ENCODE data around the gene TSNAXIP1.

The TSNAXIP1 gene

GRCh38 chr16:67804853-67805542 is 1.7 kb upstream of the TSNAXIP1 start:
- H3K27me3 ChIP-seq (ENCODE audit: control insufficient read depth in 5 of 5, insufficient read depth in 4 of 5, low read length in 5 of 5): no peaks in the 10 kb centered on the region
- peak overlapping the region in 2 of 5 donors; percentile 95 to 98 for H3K9ac ChIP-seq (ENCODE audit: low read length in 5 of 5)
- peaks cover 12 to 32% (median 29%) of the 10 kb centered on the region in 5 donors for H3K4me1 ChIP-seq (ENCODE audit: control insufficient read depth in 5 of 5, insufficient read depth in 5 of 5, low read length in 5 of 5)

GRCh38 chr16:67805718-67806427 is 816 bp upstream of the TSNAXIP1 start:
- Histone ChIP-seq H3K9ac (ENCODE audit: low read length in 5 of 5) (peak overlapping the region; percentile 84 to 98 (median 95)), H3K36me3 (ENCODE audit: control insufficient read depth in 5 of 5, insufficient read depth in 5 of 5, low read length in 5 of 5) (peaks cover 3 to 22% (median 9%) of the 10 kb centered on the region in 5 donors), H3K27me3 (ENCODE audit: control insufficient read depth in 5 of 5, insufficient read depth in 4 of 5, low read length in 5 of 5) (no peaks in the 10 kb centered on the region), H3K4me1 (ENCODE audit: control insufficient read depth in 5 of 5, insufficient read depth in 5 of 5, low read length in 5 of 5) (peaks cover 12 to 25% (median 21%) of the 10 kb centered on the region in 5 donors), H3K27ac (ENCODE audit: low read depth, low read length) (peak overlapping the region; percentile 74), H3K4me3 (ENCODE audit: low read depth in 1 of 5, low read length in 5 of 5) (peak overlapping the region; percentile 88 to 98 (median 96)), H3K9me3 (ENCODE audit: control insufficient read depth in 5 of 5, low read length in 5 of 5) (no peaks in the 10 kb centered on the region)

More at GRCh38 chr16:67804853-67805542, 1.7 kb upstream of the TSNAXIP1 start:
- no peak overlapping the region for H3K27ac ChIP-seq (ENCODE audit: low read depth, low read length)
- H3K9me3 ChIP-seq (ENCODE audit: control insufficient read depth in 5 of 5, low read length in 5 of 5): no peaks in the 10 kb centered on the region
- H3K4me3 ChIP-seq (ENCODE audit: low read depth in 1 of 5, low read length in 5 of 5): peak overlapping the region; percentile 88 to 98 (median 96)
- peaks cover 3 to 29% (median 9%) of the 10 kb centered on the region in 5 donors for H3K36me3 ChIP-seq (ENCODE audit: control insufficient read depth in 5 of 5, insufficient read depth in 5 of 5, low read length in 5 of 5)

GRCh38 chr16:67807148-67807682 is 526 bp downstream of the TSNAXIP1 start:
- Histone ChIP-seq H3K4me3 (ENCODE audit: low read depth in 1 of 5, low read length in 5 of 5) (peak overlapping the region; percentile 72 to 98 (median 96)), H3K9me3 (ENCODE audit: control insufficient read depth in 5 of 5, low read length in 5 of 5) (no peaks in the 10 kb centered on the region), H3K9ac (ENCODE audit: low read length in 5 of 5) (peak overlapping the region in 4 of 5 donors; percentile 60 to 72 (median 64)), H3K36me3 (ENCODE audit: control insufficient read depth in 5 of 5, insufficient read depth in 5 of 5, low read length in 5 of 5) (peaks cover 3 to 11% (median 5%) of the 10 kb centered on the region in 5 donors), H3K4me1 (ENCODE audit: control insufficient read depth in 5 of 5, insufficient read depth in 5 of 5, low read length in 5 of 5) (peaks cover 12 to 22% (median 21%) of the 10 kb centered on the region in 5 donors), H3K27me3 (ENCODE audit: control insufficient read depth in 5 of 5, insufficient read depth in 4 of 5, low read length in 5 of 5) (no peaks in the 10 kb centered on the region), H3K27ac (ENCODE audit: low read depth, low read length) (peak overlapping the region; percentile 74)

- Histone ChIP-seq H3K27ac (ENCODE audit: low read depth, low read length) (no peak overlapping the region), H3K36me3 (ENCODE audit: control insufficient read depth in 5 of 5, insufficient read depth in 5 of 5, low read length in 5 of 5) (no peaks in the 10 kb centered on the region), H3K4me1 (ENCODE audit: control insufficient read depth in 5 of 5, insufficient read depth in 5 of 5, low read length in 5 of 5) (peaks cover 4 to 7% (median 6%) of the 10 kb centered on the region in 5 donors), H3K9ac (ENCODE audit: low read length in 5 of 5) (no peak overlapping the region), H3K9me3 (ENCODE audit: control insufficient read depth in 5 of 5, low read length in 5 of 5) (no peaks in the 10 kb centered on the region), H3K27me3 (ENCODE audit: control insufficient read depth in 5 of 5, insufficient read depth in 4 of 5, low read length in 5 of 5) (no peaks in the 10 kb centered on the region), H3K4me3 (ENCODE audit: low read depth in 1 of 5, low read length in 5 of 5) (no peak overlapping the region)
Observed at GRCh38 chr16:67811899-67812298, 5.2 kb downstream of the TSNAXIP1 start.

- Histone ChIP-seq H3K36me3 (ENCODE audit: control insufficient read depth in 5 of 5, insufficient read depth in 5 of 5, low read length in 5 of 5) (no peaks in the 10 kb centered on the region), H3K27me3 (ENCODE audit: control insufficient read depth in 5 of 5, insufficient read depth in 4 of 5, low read length in 5 of 5) (no peaks in the 10 kb centered on the region), H3K27ac (ENCODE audit: low read depth, low read length) (no peak overlapping the region), H3K9me3 (ENCODE audit: control insufficient read depth in 5 of 5, low read length in 5 of 5) (no peaks in the 10 kb centered on the region), H3K9ac (ENCODE audit: low read length in 5 of 5) (no peak overlapping the region), H3K4me1 (ENCODE audit: control insufficient read depth in 5 of 5, insufficient read depth in 5 of 5, low read length in 5 of 5) (peaks cover 0 to 2% (median 0%) of the 10 kb centered on the region in 5 donors), H3K4me3 (ENCODE audit: low read depth in 1 of 5, low read length in 5 of 5) (no peak overlapping the region)
Observed at GRCh38 chr16:67814567-67814966, 7.9 kb downstream of the TSNAXIP1 start.

GRCh38 chr16:67820608-67821259 is 14.0 kb downstream of the TSNAXIP1 start:
- H3K9ac ChIP-seq (ENCODE audit: low read length in 5 of 5): no peak overlapping the region
- H3K4me3 ChIP-seq (ENCODE audit: low read depth in 1 of 5, low read length in 5 of 5): no peak overlapping the region
- peaks cover 0 to 2% (median 0%) of the 10 kb centered on the region in 5 donors for H3K4me1 ChIP-seq (ENCODE audit: control insufficient read depth in 5 of 5, insufficient read depth in 5 of 5, low read length in 5 of 5)
- H3K36me3 ChIP-seq (ENCODE audit: control insufficient read depth in 5 of 5, insufficient read depth in 5 of 5, low read length in 5 of 5): no peaks in the 10 kb centered on the region
- no peak overlapping the region for H3K27ac ChIP-seq (ENCODE audit: low read depth, low read length)
- H3K27me3 ChIP-seq (ENCODE audit: control insufficient read depth in 5 of 5, insufficient read depth in 4 of 5, low read length in 5 of 5): no peaks in the 10 kb centered on the region
- no peaks in the 10 kb centered on the region for H3K9me3 ChIP-seq (ENCODE audit: control insufficient read depth in 5 of 5, low read length in 5 of 5)

- Histone ChIP-seq H3K4me1 (ENCODE audit: control insufficient read depth in 5 of 5, insufficient read depth in 5 of 5, low read length in 5 of 5) (no peaks in the 10 kb centered on the region), H3K36me3 (ENCODE audit: control insufficient read depth in 5 of 5, insufficient read depth in 5 of 5, low read length in 5 of 5) (peaks cover 0 to 12% (median 10%) of the 10 kb centered on the region in 5 donors), H3K4me3 (ENCODE audit: low read depth in 1 of 5, low read length in 5 of 5) (no peak overlapping the region), H3K27me3 (ENCODE audit: control insufficient read depth in 5 of 5, insufficient read depth in 4 of 5, low read length in 5 of 5) (no peaks in the 10 kb centered on the region), H3K9ac (ENCODE audit: low read length in 5 of 5) (peak overlapping the region in 1 of 5 donors; percentile 15), H3K27ac (ENCODE audit: low read depth, low read length) (no peak overlapping the region), H3K9me3 (ENCODE audit: control insufficient read depth in 5 of 5, low read length in 5 of 5) (no peaks in the 10 kb centered on the region)
Observed at GRCh38 chr16:67822511-67822910, 15.8 kb downstream of the TSNAXIP1 start.

GRCh38 chr16:67825119-67825518 is 18.4 kb downstream of the TSNAXIP1 start:
- H3K9me3 ChIP-seq (ENCODE audit: control insufficient read depth in 5 of 5, low read length in 5 of 5): no peaks in the 10 kb centered on the region
- no peaks in the 10 kb centered on the region for H3K4me1 ChIP-seq (ENCODE audit: control insufficient read depth in 5 of 5, insufficient read depth in 5 of 5, low read length in 5 of 5)
- H3K36me3 ChIP-seq (ENCODE audit: control insufficient read depth in 5 of 5, insufficient read depth in 5 of 5, low read length in 5 of 5): peaks cover 0 to 38% (median 36%) of the 10 kb centered on the region in 5 donors
- H3K4me3 ChIP-seq (ENCODE audit: low read depth in 1 of 5, low read length in 5 of 5): no peak overlapping the region
- H3K9ac ChIP-seq (ENCODE audit: low read length in 5 of 5): no peak overlapping the region
- no peak overlapping the region for H3K27ac ChIP-seq (ENCODE audit: low read depth, low read length)
- no peaks in the 10 kb centered on the region for H3K27me3 ChIP-seq (ENCODE audit: control insufficient read depth in 5 of 5, insufficient read depth in 4 of 5, low read length in 5 of 5)

GRCh38 chr16:67825906-67826305 is 19.2 kb downstream of the TSNAXIP1 start:
- Histone ChIP-seq H3K9ac (ENCODE audit: low read length in 5 of 5) (no peak overlapping the region), H3K4me3 (ENCODE audit: low read depth in 1 of 5, low read length in 5 of 5) (no peak overlapping the region), H3K4me1 (ENCODE audit: control insufficient read depth in 5 of 5, insufficient read depth in 5 of 5, low read length in 5 of 5) (no peaks in the 10 kb centered on the region), H3K27ac (ENCODE audit: low read depth, low read length) (no peak overlapping the region), H3K36me3 (ENCODE audit: control insufficient read depth in 5 of 5, insufficient read depth in 5 of 5, low read length in 5 of 5) (peaks cover 0 to 46% (median 44%) of the 10 kb centered on the region in 5 donors), H3K9me3 (ENCODE audit: control insufficient read depth in 5 of 5, low read length in 5 of 5) (no peaks in the 10 kb centered on the region), H3K27me3 (ENCODE audit: control insufficient read depth in 5 of 5, insufficient read depth in 4 of 5, low read length in 5 of 5) (no peaks in the 10 kb centered on the region)

All from subcutaneous abdominal adipose tissue (tissue), 5 donors.